Jurkat, Clone E6-1 (cell line): Measurements from ENCODE around the gene HEXD.
"Not testable (repeated sequence)": the region's sequence is repeated elsewhere in the genome, so short reads cannot be mapped to it uniquely, and the experiment has no call there.

Experiments used
- DNase-seq: peaks from one replicate; pipeline ENCODE4 v3.0.0-alpha.2; 2011; ENCODE audit warnings: low read depth, low spot score
- H3K4me3 ChIP-seq: 2 replicates; pipeline ENCODE4 v1.5.1; 2011; ENCODE audit warnings: mild to moderate bottlenecking, low read length, control low read depth, moderate library complexity

The HEXD gene

GRCh38 chr17:82449131-82449882 is 31.2 kb downstream of the HEXD start:
- DNase-seq: peak; percentile 79
- H3K4me3 ChIP-seq: peak overlapping the region; percentile 94

- no peak for DNase-seq
- H3K4me3 ChIP-seq: peak overlapping the region; percentile 94
Measured at GRCh38 chr17:82449883-82450356, 31.8 kb downstream of the HEXD start.

GRCh38 chr17:82450357-82451106 is 32.4 kb downstream of the HEXD start, which contains the start of gene CYBC1:
Gene CYBC1 (minus strand): TSS chr17:82450752. CDS start chr17:82449254, 1,498 bp downstream.
- H3K4me3 ChIP-seq: peak within 1 kb of the TSS; percentile 94
- peak; percentile 92 for DNase-seq

DNA sequence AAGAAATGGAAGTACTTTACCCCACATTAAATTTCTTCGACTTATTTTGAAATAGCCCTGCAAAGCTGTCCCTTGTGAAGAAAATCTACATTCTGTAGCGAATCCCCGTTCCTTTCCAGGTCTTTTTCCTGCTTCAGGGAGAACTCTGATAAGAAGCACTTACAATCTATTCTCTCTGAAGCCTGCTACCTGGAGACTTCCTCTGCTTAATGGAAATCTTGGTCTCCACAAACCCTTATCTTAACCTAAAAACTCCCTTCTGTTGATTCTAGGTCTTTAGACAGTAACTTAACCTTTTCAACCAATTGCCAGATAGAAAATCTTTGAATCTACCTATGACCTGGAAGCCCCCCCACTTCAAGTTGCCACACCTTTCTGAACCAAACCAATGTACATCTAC is 34.0 kb downstream of the HEXD start:
- H3K4me3 ChIP-seq: no peak overlapping the region
- DNase-seq: no peak

- not testable (repeated sequence) for H3K4me3 ChIP-seq, DNase-seq
Measured at GRCh38 chr17:82453151-82453550, 35.0 kb downstream of the HEXD start.

- not testable (repeated sequence) for DNase-seq, H3K4me3 ChIP-seq
Measured at GRCh38 chr17:82453706-82454105, 35.6 kb downstream of the HEXD start.

GRCh38 chr17:82457073-82457928 is 39.2 kb downstream of the HEXD start:
- DNase-seq: no peak
- H3K4me3 ChIP-seq: peak overlapping the region; percentile 87

DNA sequence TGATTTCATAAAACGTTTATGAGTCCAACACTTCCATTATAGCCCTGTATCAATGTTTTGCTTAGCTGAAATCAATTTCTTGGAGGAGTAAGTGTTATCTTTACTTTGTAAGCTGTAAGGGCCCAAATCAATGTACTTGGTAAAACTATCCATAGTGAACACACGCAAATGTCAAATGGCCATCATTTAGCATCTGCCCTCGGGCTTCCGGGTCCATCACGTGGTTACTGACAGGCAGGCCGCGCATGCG is 39.7 kb downstream of the HEXD start:
- H3K4me3 ChIP-seq: peak overlapping the region; percentile 87
- no peak for DNase-seq

- peak; percentile 97 for DNase-seq
- peak within 1 kb of the TSS; percentile 87 for H3K4me3 ChIP-seq
Measured at GRCh38 chr17:82458179-82458884, 40.2 kb downstream of the HEXD start, which contains the start of gene NARF. Gene NARF (plus strand): TSS chr17:82458741. CDS start chr17:82458804, 63 bp downstream.

GRCh38 chr17:82458885-82459424 is 40.8 kb downstream of the HEXD start:
- peak overlapping the region; percentile 87 for H3K4me3 ChIP-seq
- no peak for DNase-seq

- DNase-seq, H3K4me3 ChIP-seq: not testable (repeated sequence)
Measured at GRCh38 chr17:82459936-82460335, 41.8 kb downstream of the HEXD start.

- no peak overlapping the region for H3K4me3 ChIP-seq
- DNase-seq: no peak
Measured at GRCh38 chr17:82461827-82462524, 43.8 kb downstream of the HEXD start.

- DNase-seq: no peak
- H3K4me3 ChIP-seq: no peak overlapping the region
Measured at GRCh38 chr17:82463391-82463790, 45.2 kb downstream of the HEXD start.

DNA sequence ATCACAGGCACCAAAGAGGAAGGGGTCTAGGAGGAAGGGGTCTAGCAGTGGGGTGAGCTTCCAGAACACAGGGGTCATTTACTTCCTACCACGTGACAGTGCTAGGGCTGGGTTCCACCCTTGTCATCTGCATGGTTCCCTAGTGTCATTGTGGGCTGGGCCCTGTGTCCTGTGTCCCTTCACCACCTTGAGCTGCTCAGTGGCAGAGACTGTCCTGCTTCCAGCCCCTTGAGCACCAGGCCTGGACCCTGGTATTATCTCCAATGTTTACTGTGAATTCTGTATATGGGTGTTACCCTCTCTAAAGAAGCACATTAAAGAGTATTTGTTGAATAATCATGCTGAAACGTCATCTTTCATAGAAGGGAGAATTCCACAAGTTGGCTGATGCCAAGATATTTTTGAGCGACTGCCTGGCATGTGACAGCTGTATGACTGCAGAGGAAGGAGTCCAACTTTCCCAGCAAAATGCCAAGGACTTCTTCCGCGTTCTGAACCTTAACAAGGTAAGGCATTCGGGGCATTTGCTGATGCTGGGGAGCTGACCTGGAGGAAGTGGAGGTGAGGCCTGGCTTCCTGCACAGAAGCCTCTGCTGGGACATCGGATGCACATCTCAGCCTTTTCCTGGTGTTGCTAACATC is 45.9 kb downstream of the HEXD start:
- DNase-seq: no peak
- no peak overlapping the region for H3K4me3 ChIP-seq

DNA sequence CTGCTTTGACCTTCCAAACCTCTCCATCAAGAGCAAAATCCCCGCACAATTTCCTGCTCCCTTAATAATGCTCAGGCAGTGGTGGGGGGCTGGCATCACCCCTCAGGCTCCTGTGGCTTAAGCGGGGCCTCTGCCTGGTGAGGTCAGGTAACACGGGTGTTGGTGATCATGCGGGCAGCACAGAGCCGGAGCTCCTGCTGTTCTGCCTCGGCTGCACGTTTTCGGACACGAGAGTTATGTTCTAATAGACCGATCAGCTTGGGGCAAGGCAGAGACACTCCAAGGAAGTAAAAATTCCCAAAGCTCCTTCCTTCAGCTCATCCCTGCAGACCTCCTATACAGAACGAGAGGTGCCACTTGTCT is 46.4 kb downstream of the HEXD start:
- DNase-seq: no peak
- no peak overlapping the region for H3K4me3 ChIP-seq

DNA sequence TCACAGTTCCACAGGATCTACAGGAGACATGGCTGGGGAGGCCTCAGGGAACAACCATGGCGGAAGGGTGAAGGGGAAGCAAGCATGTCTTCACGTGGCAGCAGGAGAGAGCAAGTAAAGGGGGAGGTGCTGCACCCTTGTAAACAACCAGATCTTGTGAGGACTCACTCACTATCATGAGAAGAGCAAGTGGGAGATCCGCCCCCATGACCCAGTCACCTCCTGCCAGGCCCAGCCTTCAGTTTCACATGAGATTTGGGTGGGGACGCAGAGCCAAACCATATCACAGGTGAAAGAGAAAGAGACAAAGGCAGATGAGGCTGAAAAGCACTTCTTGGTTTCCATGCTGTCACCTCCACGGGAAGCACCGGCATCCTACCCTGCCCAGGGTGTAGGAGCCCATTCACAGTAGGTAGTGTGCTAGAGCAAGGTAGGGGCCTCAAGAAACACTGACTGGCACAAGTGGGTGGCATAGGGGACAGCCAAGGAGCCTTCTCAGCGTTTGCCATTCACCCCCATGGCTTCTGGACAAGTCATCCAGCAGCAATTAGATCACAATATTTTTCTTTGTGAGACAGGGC is 47.0 kb downstream of the HEXD start:
- DNase-seq: no peak
- H3K4me3 ChIP-seq: no peak overlapping the region

DNA sequence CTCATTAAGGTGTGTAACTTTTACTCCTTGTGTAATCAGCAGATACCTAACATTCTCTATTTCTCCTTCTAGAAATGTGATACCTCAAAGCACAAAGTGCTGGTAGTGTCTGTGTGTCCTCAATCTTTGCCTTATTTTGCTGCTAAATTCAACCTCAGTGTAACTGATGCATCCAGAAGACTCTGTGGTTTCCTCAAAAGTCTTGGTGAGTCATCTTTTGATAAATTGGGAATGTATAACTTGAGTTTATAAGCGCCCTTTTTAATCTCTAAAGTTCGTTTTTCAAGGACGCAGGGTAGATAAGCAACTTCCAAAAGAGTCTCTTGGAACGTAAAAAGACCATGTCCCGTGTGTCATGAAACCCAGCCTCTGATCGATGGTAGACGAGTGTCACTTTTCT is 50.5 kb downstream of the HEXD start:
- no peak overlapping the region for H3K4me3 ChIP-seq
- DNase-seq: no peak
